ENCODE results near the gene BCL2L1.
"Not testable (repeated sequence)": the region's sequence is repeated elsewhere in the genome, so short reads cannot be mapped to it uniquely, and the experiment has no call there.

The BCL2L1 gene

GRCh38 chr20:31648104-31648503, 74.6 kb downstream of the BCL2L1 start:
- not testable (repeated sequence) for DNase-seq (ENCODE audit: low read depth)

- DNase-seq (ENCODE audit: low read depth): no peak
These were observed 78.0 kb downstream of the BCL2L1 start for GRCh38 chr20:31644701-31645100.

- no peak for DNase-seq (ENCODE audit: low read depth)
These were observed 79.1 kb downstream of the BCL2L1 start for GRCh38 chr20:31643522-31643921.

- no peak for DNase-seq (ENCODE audit: low read depth)
These were observed 79.8 kb downstream of the BCL2L1 start for GRCh38 chr20:31642837-31643236.

- DNase-seq (ENCODE audit: low read depth): no peak
These were observed 81.3 kb downstream of the BCL2L1 start for GRCh38 chr20:31641391-31641790.

GRCh38 chr20:31640259-31640658, 82.4 kb downstream of the BCL2L1 start:
- DNase-seq (ENCODE audit: low read depth): no peak

- no peak for DNase-seq (ENCODE audit: low read depth)
These were observed 83.9 kb downstream of the BCL2L1 start for GRCh38 chr20:31638816-31639215.

- DNase-seq (ENCODE audit: low read depth): no peak
These were observed 84.4 kb downstream of the BCL2L1 start for GRCh38 chr20:31638317-31638716.

- DNase-seq (ENCODE audit: low read depth): no peak
These were observed 85.0 kb downstream of the BCL2L1 start, which contains the start of gene COX4I2 for GRCh38 chr20:31637660-31638059. TSS of gene COX4I2 (plus strand) at chr20:31637912. CDS start at chr20:31639018, 1,106 bp downstream.

GRCh38 chr20:31633339-31633914, 89.2 kb downstream of the BCL2L1 start:
- no peak for DNase-seq (ENCODE audit: low read depth)

GRCh38 chr20:31632548-31633338, 89.9 kb downstream of the BCL2L1 start:
- DNase-seq (ENCODE audit: low read depth): no peak

- no peak for DNase-seq (ENCODE audit: low read depth)
These were observed 92.4 kb downstream of the BCL2L1 start for GRCh38 chr20:31630187-31630790.

- not testable (repeated sequence) for DNase-seq (ENCODE audit: low read depth)
These were observed 94.6 kb downstream of the BCL2L1 start for GRCh38 chr20:31628057-31628456.

GRCh38 chr20:31626534-31626933, 96.1 kb downstream of the BCL2L1 start:
- DNase-seq (ENCODE audit: low read depth): not testable (repeated sequence)

GRCh38 chr20:31623123-31623505, 99.6 kb downstream of the BCL2L1 start:
- not testable (repeated sequence) for DNase-seq (ENCODE audit: low read depth)

- DNase-seq (ENCODE audit: low read depth): no peak
These were observed 102.4 kb downstream of the BCL2L1 start for GRCh38 chr20:31620246-31620645.

GRCh38 chr20:31617432-31618104, 105.1 kb downstream of the BCL2L1 start:
- no peak for DNase-seq (ENCODE audit: low read depth)

- no peak for DNase-seq (ENCODE audit: low read depth)
These were observed 107.3 kb downstream of the BCL2L1 start for GRCh38 chr20:31615416-31615815.
